HS-5 (cell line): ENCODE results near the gene ULK4.

Experiments used
- DNase-seq: peaks from one replicate; pipeline ENCODE4 v3.0.0-alpha.2; 2012; ENCODE audit warnings: low read depth

Gene ULK4

GRCh38 chr3:41222012-41222411 lies 739.9 kb downstream of the ULK4 start:
- no peak for DNase-seq

GRCh38 chr3:41220906-41221677 lies 740.8 kb downstream of the ULK4 start:
- no peak for DNase-seq

DNA sequence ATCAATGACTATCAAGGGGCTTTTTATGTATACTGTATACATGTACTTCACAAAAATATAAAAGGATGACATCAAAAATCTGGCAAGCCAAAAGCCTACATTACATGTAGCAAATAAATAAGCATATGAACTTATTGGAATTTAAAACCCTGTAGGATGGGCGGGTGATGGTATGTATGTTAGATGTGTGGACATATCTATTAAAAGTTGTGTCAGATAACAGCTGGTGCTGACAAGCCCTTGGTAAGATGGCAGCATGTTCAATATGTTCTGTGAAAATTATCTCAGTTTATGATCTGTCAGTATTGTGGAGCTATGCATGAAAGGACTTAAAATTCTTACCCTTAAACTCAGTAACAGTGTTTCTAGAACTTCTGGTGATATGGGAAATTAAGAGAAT lies 742.5 kb downstream of the ULK4 start:
- DNase-seq = no peak

- DNase-seq = no peak
These were observed 744.9 kb downstream of the ULK4 start for GRCh38 chr3:41216993-41217392.

GRCh38 chr3:41216422-41216821 lies 745.5 kb downstream of the ULK4 start:
- no peak for DNase-seq

DNA sequence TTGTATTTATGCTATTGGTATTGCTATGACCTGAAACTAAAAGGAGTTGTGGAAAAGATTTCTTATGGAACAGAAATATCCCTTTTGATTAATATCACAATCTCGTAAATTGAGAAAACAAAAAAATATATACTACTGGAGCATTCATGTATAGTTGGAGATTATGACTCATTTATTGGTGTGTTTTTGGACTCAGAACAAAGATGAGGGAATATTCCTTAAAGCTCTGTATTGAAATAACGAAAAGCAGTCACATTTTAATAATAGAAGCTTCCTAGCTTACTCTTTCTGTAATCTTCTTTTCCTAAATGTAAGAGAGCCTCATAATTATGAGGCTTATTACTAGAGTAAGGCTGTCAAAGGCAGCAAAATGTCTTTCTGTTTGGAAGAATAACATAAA lies 748.3 kb downstream of the ULK4 start:
- DNase-seq = no peak

- no peak for DNase-seq
These were observed 749.8 kb downstream of the ULK4 start for GRCh38 chr3:41212088-41212487.

DNA sequence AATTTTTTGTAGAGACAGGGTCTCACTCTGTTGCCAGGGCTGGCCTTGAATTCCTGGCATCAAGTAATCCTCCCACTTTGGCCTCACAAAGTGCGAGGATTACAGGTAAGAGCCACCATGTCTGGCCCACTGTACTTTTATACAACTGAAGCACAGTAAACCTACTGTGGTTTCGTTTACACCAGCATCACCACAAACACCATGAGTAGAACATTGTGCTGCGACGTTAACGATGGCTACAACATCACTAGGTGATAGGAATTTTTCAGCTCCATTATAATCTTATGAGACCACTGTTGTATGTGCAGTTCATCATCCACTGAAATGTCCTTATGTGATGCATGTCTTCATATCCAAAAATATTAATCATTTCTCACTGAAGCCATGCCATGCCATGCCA lies 750.9 kb downstream of the ULK4 start:
- no peak for DNase-seq

DNA sequence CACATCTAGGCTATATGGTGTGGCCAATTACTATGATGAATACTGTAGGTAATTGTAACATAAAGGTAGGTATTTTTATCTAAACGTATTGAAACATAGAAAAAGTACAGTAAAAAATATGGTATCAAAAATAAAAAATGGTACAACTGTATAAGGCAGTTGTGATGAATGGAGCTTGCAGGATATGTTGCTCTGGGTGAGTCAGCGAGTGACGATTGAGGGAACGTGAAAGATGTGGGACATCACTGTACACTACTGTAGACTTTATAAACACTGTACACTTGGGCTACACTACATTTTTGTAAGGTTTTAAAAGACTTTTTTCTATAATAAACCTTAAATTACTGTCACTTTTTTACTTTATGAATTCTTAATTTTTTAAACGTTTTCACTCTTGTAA lies 752.3 kb downstream of the ULK4 start:
- no peak for DNase-seq

DNA sequence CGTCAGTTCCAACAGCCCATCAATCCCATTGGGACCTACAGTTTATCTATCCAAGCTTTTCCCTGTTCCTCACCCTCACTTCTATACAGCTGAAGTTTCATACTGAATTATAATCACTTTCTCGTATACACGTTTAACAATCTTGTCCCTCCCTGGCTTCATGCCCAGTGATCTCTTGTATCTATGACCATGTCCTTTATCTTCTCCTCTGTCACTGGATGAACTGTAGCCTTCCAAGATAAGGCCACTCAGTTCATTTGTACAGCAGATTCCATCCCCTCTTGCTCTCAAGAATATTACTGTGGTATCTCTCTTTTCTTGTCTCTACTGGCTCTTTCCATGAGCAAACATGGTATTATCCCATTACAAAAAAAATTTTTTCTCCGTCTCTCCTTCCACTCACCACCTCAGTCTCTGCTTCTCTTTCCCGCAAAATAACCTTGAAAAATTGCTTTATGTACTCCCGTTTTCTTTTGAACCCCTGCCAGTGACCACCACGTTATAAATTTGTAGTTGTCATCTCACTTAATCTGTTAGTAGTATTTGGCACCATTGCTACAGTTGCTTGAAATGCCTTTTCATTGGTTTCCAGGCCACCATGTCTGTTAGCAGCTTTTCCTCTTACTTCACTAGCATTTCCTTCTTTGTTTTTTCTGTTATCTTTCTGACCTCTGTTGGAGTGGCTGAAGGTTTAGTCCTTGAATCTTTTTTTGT lies 753.2 kb downstream of the ULK4 start:
- no peak for DNase-seq

GRCh38 chr3:41207355-41207754 lies 754.5 kb downstream of the ULK4 start:
- no peak for DNase-seq

DNA sequence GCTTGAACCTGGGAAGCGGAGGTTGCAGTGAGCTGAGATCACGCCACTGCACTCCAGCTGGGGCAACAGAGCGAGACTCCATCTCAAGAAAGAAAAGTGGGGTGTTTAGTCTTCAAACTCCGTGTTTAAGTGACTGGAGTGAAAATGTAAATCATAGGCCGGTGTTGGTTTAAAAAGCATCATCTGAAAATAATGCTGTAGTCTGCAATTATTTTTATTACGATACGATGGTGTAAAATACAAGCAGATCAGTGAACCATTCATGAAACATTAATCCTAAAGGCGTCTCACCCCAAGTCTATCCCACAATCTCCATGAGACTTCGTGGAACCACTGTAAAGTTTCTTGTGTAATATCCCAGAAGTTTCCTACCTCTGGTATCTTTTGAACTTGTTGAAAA lies 756.3 kb downstream of the ULK4 start:
- no peak for DNase-seq

GRCh38 chr3:41204369-41204768 lies 757.5 kb downstream of the ULK4 start:
- no peak for DNase-seq

DNA sequence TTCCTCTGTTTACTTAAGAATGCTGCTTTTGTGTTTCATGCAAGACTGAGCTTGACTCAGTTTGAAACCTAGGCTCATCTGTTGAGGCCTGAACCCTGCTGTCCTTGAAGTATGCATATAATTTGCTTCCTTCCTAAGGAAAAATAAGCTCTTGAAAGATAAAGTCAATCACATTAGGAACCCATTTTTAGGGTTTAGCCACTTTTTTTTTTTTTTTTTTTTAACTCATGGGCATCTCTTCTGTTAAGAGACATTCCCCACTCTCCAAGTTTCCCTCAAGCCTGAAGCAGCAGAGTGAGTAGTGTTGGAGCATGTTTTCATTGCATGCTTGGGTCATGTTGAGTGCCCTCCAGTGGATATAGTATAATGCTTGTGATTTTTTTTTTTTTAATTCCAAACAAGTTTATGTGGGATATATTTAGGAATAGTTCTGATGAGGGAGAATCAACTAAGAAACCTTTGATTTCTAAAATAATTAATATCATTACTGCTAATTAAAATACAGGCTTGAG lies 759.0 kb downstream of the ULK4 start:
- DNase-seq = peak; percentile 32

- DNase-seq = no peak
These were observed 759.6 kb downstream of the ULK4 start for GRCh38 chr3:41202075-41202833.

DNA sequence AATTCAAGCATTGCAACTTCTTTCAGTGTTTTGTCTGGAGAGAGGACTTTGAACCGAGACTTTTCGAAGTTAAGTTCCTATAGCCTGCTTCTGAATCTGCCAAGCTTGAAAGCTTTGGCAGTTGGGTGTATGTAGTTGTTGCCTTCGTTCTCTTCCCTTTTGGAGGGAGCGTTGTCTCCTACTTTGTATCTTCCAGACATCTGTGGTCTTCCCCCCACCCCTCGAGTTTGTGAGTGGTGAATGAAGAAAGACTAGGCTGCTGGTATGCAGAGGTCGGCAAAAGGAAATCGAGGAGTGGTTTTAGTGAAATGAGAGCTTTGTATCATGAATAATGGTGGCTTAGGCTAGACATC lies 761.3 kb downstream of the ULK4 start:
- DNase-seq = peak; percentile 34

- no peak for DNase-seq
These were observed 761.8 kb downstream of the ULK4 start for GRCh38 chr3:41199866-41200668.

DNA sequence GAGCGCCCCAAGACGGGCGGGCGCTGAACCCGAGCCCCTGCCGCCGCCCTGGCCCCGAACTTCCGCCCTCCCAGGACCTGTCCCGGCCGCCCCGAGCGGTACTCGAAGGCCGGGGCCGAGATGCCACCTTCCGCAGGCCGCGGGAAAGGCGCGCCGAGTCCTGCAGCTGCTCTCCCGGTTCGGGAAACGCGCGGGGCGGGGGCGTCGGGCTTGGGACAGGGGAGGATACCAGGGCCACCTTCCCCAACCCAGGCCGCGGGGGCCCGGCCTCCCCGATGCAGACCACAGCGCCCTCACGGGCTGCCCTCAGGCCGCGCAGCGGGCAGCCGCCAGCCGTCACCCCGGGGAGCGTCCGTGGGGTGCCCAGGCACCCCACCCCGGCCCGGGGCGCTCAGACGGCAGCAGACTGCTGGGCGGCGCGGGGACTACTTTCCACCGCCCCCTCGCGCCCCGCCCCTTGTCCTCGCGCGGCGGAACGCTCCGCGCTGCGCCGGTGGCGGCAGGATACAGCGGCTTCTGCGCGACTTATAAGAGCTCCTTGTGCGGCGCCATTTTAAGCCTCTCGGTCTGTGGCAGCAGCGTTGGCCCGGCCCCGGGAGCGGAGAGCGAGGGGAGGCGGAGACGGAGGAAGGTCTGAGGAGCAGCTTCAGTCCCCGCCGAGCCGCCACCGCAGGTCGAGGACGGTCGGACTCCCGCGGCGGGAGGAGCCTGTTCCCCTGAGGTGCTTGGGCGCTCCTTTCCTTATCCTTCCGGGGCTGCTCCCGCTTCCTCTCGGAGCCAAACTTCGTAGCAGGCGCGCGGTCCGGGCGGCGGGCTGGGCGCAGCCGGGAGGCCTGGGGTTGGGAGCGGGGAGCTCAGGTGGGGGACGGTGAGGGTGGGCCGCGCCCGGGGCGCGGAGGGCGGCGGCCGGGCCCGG lies 762.7 kb downstream of the ULK4 start, which contains the start of gene CTNNB1:
Gene CTNNB1 (plus strand): TSS at position 556 of the 916 bp plus-strand sequence. CDS start 24,564 bp downstream, outside the sequence.
- DNase-seq = peak; percentile 75

- no peak for DNase-seq
These were observed 763.4 kb downstream of the ULK4 start for GRCh38 chr3:41198526-41198925.

GRCh38 chr3:41198046-41198445 lies 763.9 kb downstream of the ULK4 start:
- DNase-seq = no peak
